ENCODE data around the gene SERPIND1.
"Not testable (repeated sequence)": the region's sequence is repeated elsewhere in the genome, so short reads cannot be mapped to it uniquely, and the experiment has no call there.

GRCh38 chr22:20732431-20732830, 41.5 kb upstream of the SERPIND1 start:
- not testable (repeated sequence) for TF ChIP-seq CTCF (IDR thresholded peaks at IDR 0.05; ENCODE audit: low read depth, low read length, poor library complexity, severe bottlenecking); EZH2phosphoT487 (IDR thresholded peaks at IDR 0.05; ENCODE audit: borderline replicate concordance, low read length)

Measured in DOHH2 (cell line).